HCT116 (cell line): Measurements from ENCODE around the gene ZNF580. TPM values are rescaled to one million over a fixed set of nuclear protein-coding genes. Genes with fewer than 3 reads are reported as not detected.

Experiments
- ATAC-seq: fragments of 200-7000 bp; cut with Tn5 transposase; 2 replicates; pipeline ENCODE4 v1.9.1; 2020; ENCODE audit warnings: mild to moderate bottlenecking, moderate library complexity
- BruUV-seq: library from RNA; stranded (reverse); fragments of 400-500 nt; replicated peaks from 2 replicates; lab custom pipeline; 2021; lab: Mats Ljungman, UMichigan
- CTCF ChIA-PET: fragments of 300-600 bp; sonication (Branson Sonifier 250); formaldehyde crosslinking; loops from one replicate; lab custom pipeline; 2021; ENCODE audit warnings: antibody characterized with exemption; lab: Charles Lee
- POLR2A ChIA-PET: fragments of 300-600, 350-600 bp; sonication (Branson Sonifier 250); formaldehyde crosslinking; loops from one replicate; lab custom pipeline; 2021; ENCODE audit warnings: antibody characterized with exemption; lab: Charles Lee
- RAD21 ChIA-PET, 2 experiments: fragments of 300-600 bp; sonication (Branson Sonifier 250); formaldehyde crosslinking; loops; one replicate each; lab custom pipeline; 2023; ENCODE audit warnings: low total read pairs in 2 of 2; ENCODE audit not compliant: uncharacterized antibody in 2 of 2, unreplicated experiment in 2 of 2, low non-redundant PET in 1 of 2; lab: Charles Lee
- DNase-seq: peaks from one replicate; pipeline ENCODE4 v3.0.0-alpha.2; 2010; ENCODE audit warnings: low read depth, low spot score
- H2AFZ ChIP-seq: fragments of 200-600 bp; shearing (Covaris generic), sonication (generic); 2 replicates; pipeline ENCODE4 v1.6.1; 2017; ENCODE audit warnings: low read depth, mixed run types, mixed read lengths, antibody characterized with exemption, low read length; ENCODE audit not compliant: poor library complexity, severe bottlenecking
- H3K27ac ChIP-seq: 2 replicates; pipeline ENCODE4 v1.5.1; 2012; ENCODE audit warnings: low read depth, low read length
- H3K27me3 ChIP-seq: fragments of 200-600 bp; sonication (generic); 2 replicates; pipeline ENCODE4 v1.6.1; 2016; ENCODE audit warnings: mixed run types, low read length, mixed read lengths; ENCODE audit not compliant: insufficient read depth
- H3K36me3 ChIP-seq, 2 experiments: fragments of 200-500 bp in 1 of 2; fragments of 200-600 bp in 1 of 2; sonication (Bioruptor generic) in 1 of 2; sonication (generic) in 1 of 2; 2 replicates each; pipeline versions ENCODE4 v1.5.1 to v1.6.1; 2014 to 2016; ENCODE audit warnings: low read length in 2 of 2, inconsistent platforms in 1 of 2, mixed read lengths in 1 of 2, mixed run types in 1 of 2; ENCODE audit not compliant: insufficient read depth in 2 of 2, control insufficient read depth in 1 of 2
- H3K4me1 ChIP-seq, 2 experiments: fragments of 200-600 bp in 1 of 2; sonication (generic) in 1 of 2; 2 replicates each; pipeline versions ENCODE4 v1.5.1 to v1.6.1; 2012 to 2017; ENCODE audit warnings: low read length in 2 of 2, inconsistent platforms in 1 of 2, mild to moderate bottlenecking in 1 of 2, mixed read lengths in 1 of 2, mixed run types in 1 of 2, moderate library complexity in 1 of 2; ENCODE audit not compliant: insufficient read depth in 2 of 2, control insufficient read depth in 1 of 2
- H3K4me2 ChIP-seq: fragments of 200-600 bp; sonication (generic); 2 replicates; pipeline ENCODE4 v1.6.1; 2017; ENCODE audit warnings: mixed run types, low read length, mixed read lengths
- H3K4me3 ChIP-seq, 2 experiments: fragments of 200-600 bp in 1 of 2; sonication (generic) in 1 of 2; replicated peaks in 1 of 2; 2 replicates each; pipeline ENCODE4 v1.5.1; 2011 to 2016; ENCODE audit warnings: low read length in 2 of 2, control low read depth in 1 of 2, low read depth in 1 of 2, mild to moderate bottlenecking in 1 of 2, mixed read lengths in 1 of 2, mixed run types in 1 of 2
- H3K79me2 ChIP-seq: fragments of 200-600 bp; sonication (generic); 2 replicates; pipeline ENCODE4 v1.6.1; 2017; ENCODE audit warnings: mild to moderate bottlenecking, mixed run types, low read length, moderate library complexity, mixed read lengths; ENCODE audit not compliant: insufficient read depth
- H3K9ac ChIP-seq: fragments of 200-600 bp; sonication (generic); 2 replicates; pipeline ENCODE4 v1.6.1; 2016; ENCODE audit warnings: low read length, mixed read lengths
- H3K9me2 ChIP-seq: fragments of 200-600 bp; sonication (generic), shearing (Covaris generic); 2 replicates; pipeline ENCODE4 v1.6.1; 2017; ENCODE audit warnings: mixed run types, mild to moderate bottlenecking, moderate library complexity; ENCODE audit not compliant: insufficient read depth
- H3K9me3 ChIP-seq, 2 experiments: fragments of 200-500 bp in 1 of 2; fragments of 200-600 bp in 1 of 2; sonication (Bioruptor generic) in 1 of 2; sonication (generic) in 1 of 2; 2 replicates each; pipeline ENCODE4 v1.6.1; 2014 to 2017; ENCODE audit warnings: low read length in 2 of 2, mixed read lengths in 2 of 2, inconsistent platforms in 1 of 2, low read depth in 1 of 2, mild to moderate bottlenecking in 1 of 2, mixed run types in 1 of 2, moderate library complexity in 1 of 2; ENCODE audit not compliant: control insufficient read depth in 1 of 2, insufficient read depth in 1 of 2
- H4K20me1 ChIP-seq: fragments of 200-600 bp; sonication (generic), shearing (Covaris generic); 2 replicates; pipeline ENCODE4 v1.6.1; 2017; ENCODE audit warnings: mixed run types, mild to moderate bottlenecking, moderate library complexity; ENCODE audit not compliant: insufficient read depth
- CBX3 ChIP-seq: IDR thresholded peaks from 2 replicates; pipeline ENCODE4 v1.6.1; 2012; ENCODE audit warnings: low read depth
- EGR1 ChIP-seq: IDR thresholded peaks from 2 replicates; pipeline ENCODE4 v1.6.1; 2012; ENCODE audit warnings: low read depth
- ELF1 ChIP-seq: IDR thresholded peaks from 2 replicates; pipeline ENCODE4 v1.6.1; 2012; ENCODE audit warnings: low read depth, borderline replicate concordance
- EZH2phosphoT487 ChIP-seq: fragments of 200-600 bp; IDR thresholded peaks from 2 replicates; pipeline ENCODE4 v1.6.1; 2018; ENCODE audit warnings: antibody characterized with exemption, borderline replicate concordance
- RAD21 ChIP-seq: IDR thresholded peaks from 2 replicates; pipeline ENCODE4 v1.6.1; 2012; ENCODE audit warnings: low read depth, mild to moderate bottlenecking
- REST ChIP-seq: IDR thresholded peaks from 2 replicates; pipeline ENCODE4 v1.6.1; 2012; ENCODE audit warnings: low read depth
- SIN3A ChIP-seq: IDR thresholded peaks from 2 replicates; pipeline ENCODE4 v1.6.1; 2012; ENCODE audit warnings: low read depth
- SP1 ChIP-seq: IDR thresholded peaks from 2 replicates; pipeline ENCODE4 v1.6.1; 2012; ENCODE audit warnings: low read depth
- SRF ChIP-seq: IDR thresholded peaks from 2 replicates; pipeline ENCODE4 v1.6.1; 2012; ENCODE audit warnings: low read depth
- TCF7L2 ChIP-seq: IDR thresholded peaks from 2 replicates; pipeline ENCODE4 v1.7.0; 2011; ENCODE audit warnings: borderline replicate concordance, inconsistent platforms; ENCODE audit not compliant: insufficient read depth, insufficient read length; ENCODE audit errors: extremely low read depth
- YY1 ChIP-seq: IDR thresholded peaks from 2 replicates; pipeline ENCODE4 v1.6.1; 2011; ENCODE audit warnings: low read length, low read depth, moderate library complexity, mild to moderate bottlenecking; ENCODE audit not compliant: insufficient replicate concordance; ENCODE audit errors: extremely low read depth
- ZFX ChIP-seq: fragments of 450-650 bp; IDR thresholded peaks from 2 replicates; pipeline ENCODE4 v1.6.1; 2017
- ZNF274 ChIP-seq: fragments of 200-500 bp; sonication (Bioruptor generic); IDR thresholded peaks from 2 replicates; pipeline ENCODE4 v1.6.1; 2014; ENCODE audit warnings: mild to moderate bottlenecking, low read depth, low read length, inconsistent platforms
- intact Hi-C: fragments of 100-400 bp; cut with micrococcal nuclease; formaldehyde crosslinking; loops from 2 replicates; pipeline ENCODE4 v1.10.0; 2022
- total RNA-seq: library from RNA; stranded (reverse); gene quantifications from one replicate; pipeline ENCODE4 v1.2.1, GENCODE V29; 2021; ENCODE audit not compliant: unreplicated experiment
- TF ChIP-seq, protein P1 (sequence below): IDR thresholded peaks from 2 replicates; pipeline ENCODE4 v1.6.1; 2011; ENCODE audit warnings: mild to moderate bottlenecking, low read length, moderate library complexity; ENCODE audit not compliant: insufficient replicate concordance; ENCODE audit errors: extremely low read depth
- TF ChIP-seq, protein P2 (sequence below): IDR thresholded peaks from 2 replicates; pipeline ENCODE4 v1.6.1; 2012
- TF ChIP-seq, protein P3 (sequence below), 3 experiments: fragments of 200-600 bp in 1 of 3; sonication (generic) in 1 of 3; IDR thresholded peaks in 2 of 3; conservative IDR thresholded peaks in 1 of 3; 2 replicates each; pipeline ENCODE4 v1.5.1; 2012 to 2017; ENCODE audit warnings: low read depth in 2 of 3, low read length in 2 of 3, antibody characterized with exemption in 1 of 3, borderline replicate concordance in 1 of 3, control low read depth in 1 of 3, mild to moderate bottlenecking in 1 of 3, mixed read lengths in 1 of 3, mixed run types in 1 of 3, moderate library complexity in 1 of 3; ENCODE audit not compliant: insufficient read depth in 1 of 3

ZNF580 gene
- total RNA-seq, 1 experiment from 2014 or later, result 36.7 TPM

DNA sequence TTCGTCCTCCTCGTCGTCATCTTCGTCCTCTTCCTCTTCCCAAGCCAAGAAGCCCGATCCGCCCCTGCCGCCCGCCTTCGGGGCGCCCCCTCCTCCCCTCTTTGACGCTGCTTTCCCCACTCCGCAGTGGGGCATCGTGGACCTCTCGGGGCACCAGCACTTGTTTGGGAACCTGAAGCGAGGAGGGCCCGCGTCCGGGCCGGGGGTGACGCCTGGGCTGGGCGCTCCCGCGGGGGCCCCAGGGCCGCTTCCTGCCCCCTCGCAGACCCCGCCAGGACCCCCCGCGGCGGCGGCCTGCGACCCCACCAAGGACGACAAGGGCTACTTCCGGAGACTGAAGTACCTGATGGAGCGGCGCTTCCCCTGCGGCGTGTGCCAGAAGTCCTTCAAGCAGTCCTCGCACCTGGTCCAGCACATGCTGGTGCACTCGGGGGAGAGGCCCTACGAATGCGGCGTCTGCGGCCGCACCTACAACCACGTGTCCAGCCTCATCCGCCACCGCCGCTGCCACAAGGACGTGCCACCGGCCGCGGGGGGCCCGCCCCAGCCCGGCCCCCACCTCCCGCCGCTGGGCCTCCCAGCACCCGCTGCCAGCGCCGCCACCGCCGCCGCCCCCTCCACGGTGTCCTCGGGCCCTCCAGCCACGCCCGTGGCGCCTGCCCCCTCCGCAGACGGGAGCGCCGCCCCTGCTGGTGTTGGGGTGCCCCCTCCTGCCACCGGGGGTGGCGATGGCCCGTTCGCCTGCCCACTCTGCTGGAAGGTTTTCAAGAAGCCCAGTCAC lies 26.7 kb upstream of the ZNF580 start:
- TF ChIP-seq EZH2phosphoT487 (no peak), ZFX (no peak), SP1 (no peak), TCF7L2 (no peak), RAD21 (no peak), SRF (no peak), REST (no peak), EGR1 (no peak), CBX3 (no peak), SIN3A (no peak), ZNF274 (no peak), ELF1 (no peak), YY1 (no peak)
- TF ChIP-seq, protein P1, sequence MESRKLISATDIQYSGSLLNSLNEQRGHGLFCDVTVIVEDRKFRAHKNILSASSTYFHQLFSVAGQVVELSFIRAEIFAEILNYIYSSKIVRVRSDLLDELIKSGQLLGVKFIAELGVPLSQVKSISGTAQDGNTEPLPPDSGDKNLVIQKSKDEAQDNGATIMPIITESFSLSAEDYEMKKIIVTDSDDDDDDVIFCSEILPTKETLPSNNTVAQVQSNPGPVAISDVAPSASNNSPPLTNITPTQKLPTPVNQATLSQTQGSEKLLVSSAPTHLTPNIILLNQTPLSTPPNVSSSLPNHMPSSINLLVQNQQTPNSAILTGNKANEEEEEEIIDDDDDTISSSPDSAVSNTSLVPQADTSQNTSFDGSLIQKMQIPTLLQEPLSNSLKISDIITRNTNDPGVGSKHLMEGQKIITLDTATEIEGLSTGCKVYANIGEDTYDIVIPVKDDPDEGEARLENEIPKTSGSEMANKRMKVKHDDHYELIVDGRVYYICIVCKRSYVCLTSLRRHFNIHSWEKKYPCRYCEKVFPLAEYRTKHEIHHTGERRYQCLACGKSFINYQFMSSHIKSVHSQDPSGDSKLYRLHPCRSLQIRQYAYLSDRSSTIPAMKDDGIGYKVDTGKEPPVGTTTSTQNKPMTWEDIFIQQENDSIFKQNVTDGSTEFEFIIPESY, result no peak
- TF ChIP-seq, protein P2, sequence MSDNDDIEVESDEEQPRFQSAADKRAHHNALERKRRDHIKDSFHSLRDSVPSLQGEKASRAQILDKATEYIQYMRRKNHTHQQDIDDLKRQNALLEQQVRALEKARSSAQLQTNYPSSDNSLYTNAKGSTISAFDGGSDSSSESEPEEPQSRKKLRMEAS, result no peak
- TF ChIP-seq, protein P3, sequence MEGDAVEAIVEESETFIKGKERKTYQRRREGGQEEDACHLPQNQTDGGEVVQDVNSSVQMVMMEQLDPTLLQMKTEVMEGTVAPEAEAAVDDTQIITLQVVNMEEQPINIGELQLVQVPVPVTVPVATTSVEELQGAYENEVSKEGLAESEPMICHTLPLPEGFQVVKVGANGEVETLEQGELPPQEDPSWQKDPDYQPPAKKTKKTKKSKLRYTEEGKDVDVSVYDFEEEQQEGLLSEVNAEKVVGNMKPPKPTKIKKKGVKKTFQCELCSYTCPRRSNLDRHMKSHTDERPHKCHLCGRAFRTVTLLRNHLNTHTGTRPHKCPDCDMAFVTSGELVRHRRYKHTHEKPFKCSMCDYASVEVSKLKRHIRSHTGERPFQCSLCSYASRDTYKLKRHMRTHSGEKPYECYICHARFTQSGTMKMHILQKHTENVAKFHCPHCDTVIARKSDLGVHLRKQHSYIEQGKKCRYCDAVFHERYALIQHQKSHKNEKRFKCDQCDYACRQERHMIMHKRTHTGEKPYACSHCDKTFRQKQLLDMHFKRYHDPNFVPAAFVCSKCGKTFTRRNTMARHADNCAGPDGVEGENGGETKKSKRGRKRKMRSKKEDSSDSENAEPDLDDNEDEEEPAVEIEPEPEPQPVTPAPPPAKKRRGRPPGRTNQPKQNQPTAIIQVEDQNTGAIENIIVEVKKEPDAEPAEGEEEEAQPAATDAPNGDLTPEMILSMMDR (IDR thresholded peaks at IDR 0.05 in 2 of 3, conservative IDR thresholded peaks at IDR 0.05 in 1 of 3; ENCODE audit: borderline replicate concordance in 1 of 3, insufficient read depth in 1 of 3, low read depth in 2 of 3, low read length in 2 of 3), result no peak
- H3K9me2 ChIP-seq, result no peaks in the 10 kb centered on the region
- H3K27ac ChIP-seq, result no peak overlapping the region
- H3K9ac ChIP-seq, result no peak overlapping the region
- no peaks in the 10 kb centered on the region for H3K4me1 ChIP-seq
- H3K79me2 ChIP-seq, result peaks cover 19% of the 10 kb centered on the region; the same call in 1 of the 2 replicates
- no TSS peak for BruUV-seq
- H3K9me3 ChIP-seq, result no peaks in the 10 kb centered on the region
- H4K20me1 ChIP-seq, result no peaks in the 10 kb centered on the region
- ChIA-PET POLR2A (no interaction called here), CTCF (no interaction called here), RAD21 (no interaction called here)
- no peaks in the 10 kb centered on the region for H3K27me3 ChIP-seq
- peaks cover 8 to 9% of the 10 kb centered on the region in 2 experiments; a peak in 3 of 4 replicates for H3K36me3 ChIP-seq
- H3K4me3 ChIP-seq, result no peak overlapping the region
- H3K4me2 ChIP-seq, result no peak overlapping the region
- intact Hi-C loops, result no loop called here
- no peak for ATAC-seq
- H2AFZ ChIP-seq, result no peak overlapping the region
- no peak for DNase-seq
